PC-3 (cell line): Measurements from ENCODE around the gene WDR59.

Source experiments
- CTCF ChIP-seq: fragments of 300-600 bp; sonication (generic); conservative IDR thresholded peaks from 2 replicates; pipeline ENCODE4 v1.5.1; 2017; ENCODE audit warnings: antibody characterized with exemption, low read depth, mild to moderate bottlenecking, low read length
- EZH2 ChIP-seq: fragments of 300-600 bp; sonication (generic); IDR thresholded peaks from one replicate; pipeline ENCODE4 v1.6.1; 2017; ENCODE audit warnings: antibody characterized with exemption, mild to moderate bottlenecking, low read length; ENCODE audit not compliant: unreplicated experiment

GRCh38 chr16:74836111-74836671, 148.7 kb downstream of the WDR59 start:
- TF ChIP-seq CTCF (no peak), EZH2 (no peak)
